Ectodermal cell (in vitro differentiated cells): ENCODE data around the gene VTI1A.

Source experiments
- H3K27ac ChIP-seq: 2 replicates; pipeline ENCODE4 v1.7.0; 2013; ENCODE audit warnings: mild to moderate bottlenecking, low read depth, low read length; ENCODE audit not compliant: insufficient read depth, poor library complexity, severe bottlenecking
- H3K27me3 ChIP-seq: 2 replicates; pipeline ENCODE4 v1.7.0; 2013; ENCODE audit warnings: mild to moderate bottlenecking, low read length; ENCODE audit not compliant: insufficient read depth, control insufficient read depth, poor library complexity, severe bottlenecking
- H3K36me3 ChIP-seq: one replicate; pipeline ENCODE4 v1.7.0; 2013; ENCODE audit warnings: low read length; ENCODE audit not compliant: control insufficient read depth, insufficient read depth
- H3K4me1 ChIP-seq: one replicate; pipeline ENCODE4 v1.7.0; 2013; ENCODE audit warnings: low read length; ENCODE audit not compliant: control insufficient read depth, insufficient read depth
- H3K4me3 ChIP-seq: 2 replicates; pipeline ENCODE4 v1.7.0; 2013; ENCODE audit warnings: low read depth, low read length, control low read depth; ENCODE audit not compliant: insufficient read depth
- H3K9me3 ChIP-seq: 2 replicates; pipeline ENCODE4 v1.7.0; 2013; ENCODE audit warnings: mild to moderate bottlenecking, low read length, moderate library complexity; ENCODE audit not compliant: control insufficient read depth
- WGBS, 2 experiments: methylation state at CpG; one replicate each; pipeline ENCODE4 v1.1.7; 2013; ENCODE audit warnings: missing lambda C conversion rate in 2 of 2; 5-methylcytosine and 5-hydroxymethylcytosine counted together

Gene VTI1A

DNA sequence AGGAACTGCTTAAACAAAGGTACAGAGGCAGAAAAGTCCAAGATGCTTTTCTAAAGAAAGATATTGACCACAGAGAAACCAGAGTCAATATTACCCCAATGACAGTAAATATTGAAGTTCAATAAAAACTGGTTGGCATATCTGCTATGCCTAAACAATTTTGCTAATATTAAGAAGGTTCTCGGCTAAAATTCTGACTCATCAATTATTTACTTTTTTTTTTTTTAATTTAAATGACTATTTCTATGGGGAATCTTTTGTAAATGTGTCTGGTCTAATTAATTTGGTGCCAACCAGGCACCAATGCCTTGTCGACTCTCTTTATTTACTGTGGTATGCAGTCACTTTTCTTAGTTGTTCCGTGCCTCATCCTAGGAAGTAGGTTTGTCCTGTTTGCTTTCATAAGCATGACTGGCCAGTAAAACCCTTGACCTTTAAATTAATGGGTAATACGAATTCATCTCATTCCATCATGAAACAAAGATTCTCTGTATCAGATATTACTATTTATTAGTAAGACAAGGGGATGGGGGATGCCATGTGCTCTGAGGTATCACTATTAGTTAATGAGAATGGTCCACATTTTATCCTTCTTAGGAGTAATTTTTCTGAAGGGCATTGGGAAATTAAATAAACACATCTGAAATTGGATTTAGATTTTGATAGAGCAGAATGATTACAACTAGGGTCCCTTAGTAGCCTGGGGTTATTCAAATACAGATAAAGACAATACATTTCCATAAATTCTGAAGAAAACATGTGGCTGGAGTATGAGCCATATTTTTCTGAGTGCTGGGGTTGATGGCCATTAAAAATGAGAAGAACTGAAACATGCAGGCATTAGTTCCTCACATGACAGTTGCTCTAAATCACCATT lies 154.4 kb downstream of the VTI1A start:
- 93 to 99% methylated on average over 2 to 3 of the region's 4 CpGs for WGBS, 2 experiments
- Histone ChIP-seq H3K36me3 (no peaks in the 10 kb centered on the region), H3K9me3 (no peaks in the 10 kb centered on the region), H3K4me3 (no peak overlapping the region), H3K27ac (no peak overlapping the region), H3K4me1 (no peaks in the 10 kb centered on the region), H3K27me3 (no peaks in the 10 kb centered on the region)

DNA sequence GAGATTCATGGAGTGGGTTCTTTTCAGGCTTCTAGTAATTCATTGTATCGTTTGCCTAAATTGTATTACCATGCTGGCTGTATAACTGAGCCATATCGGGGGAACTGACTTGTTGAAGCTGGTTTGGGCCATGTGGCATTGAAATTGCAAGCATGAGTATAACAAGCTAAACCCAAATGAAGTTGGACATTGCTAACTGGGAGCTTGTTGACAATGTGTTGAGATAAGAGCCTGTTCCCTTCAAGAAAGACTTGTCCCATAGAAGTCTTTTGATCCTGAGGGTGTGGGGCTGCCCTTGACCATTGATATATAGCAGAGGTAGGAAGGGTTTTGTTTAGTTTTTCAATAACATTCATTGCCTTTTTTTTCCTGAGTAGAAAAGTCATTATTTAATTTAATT lies 156.0 kb downstream of the VTI1A start:
- no peak overlapping the region for H3K27ac ChIP-seq
- H3K27me3 ChIP-seq = no peaks in the 10 kb centered on the region
- H3K9me3 ChIP-seq = no peaks in the 10 kb centered on the region
- WGBS, 2 experiments = 95 to 97% methylated on average over 2 of the region's 2 CpGs
- H3K36me3 ChIP-seq = no peaks in the 10 kb centered on the region
- H3K4me1 ChIP-seq = no peaks in the 10 kb centered on the region
- H3K4me3 ChIP-seq = no peak overlapping the region

DNA sequence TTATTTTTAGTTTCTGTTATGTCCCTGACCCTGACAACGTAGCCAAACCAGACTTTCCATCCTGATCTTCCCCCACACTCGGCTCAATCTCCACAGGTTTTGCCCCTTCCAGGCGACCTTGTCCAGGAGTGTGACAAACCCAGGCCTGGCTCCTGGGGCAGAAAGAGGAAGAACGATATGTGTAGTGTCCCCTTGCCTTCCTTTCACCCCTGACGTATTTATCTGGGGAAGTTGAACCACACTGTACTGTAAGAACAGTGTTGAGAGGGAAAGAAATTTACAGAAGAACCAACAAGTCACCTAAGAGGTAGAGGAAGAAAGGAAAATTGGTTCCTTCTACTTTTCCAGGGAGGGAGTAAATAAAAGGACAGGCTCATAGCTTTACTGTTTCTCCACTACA lies 158.0 kb downstream of the VTI1A start:
- H3K9me3 ChIP-seq = no peaks in the 10 kb centered on the region
- WGBS, 2 experiments = 85 to 92% methylated on average over 5 of the region's 5 CpGs
- no peaks in the 10 kb centered on the region for H3K4me1 ChIP-seq
- H3K36me3 ChIP-seq = no peaks in the 10 kb centered on the region
- H3K27ac ChIP-seq = no peak overlapping the region
- H3K4me3 ChIP-seq = no peak overlapping the region
- no peaks in the 10 kb centered on the region for H3K27me3 ChIP-seq

DNA sequence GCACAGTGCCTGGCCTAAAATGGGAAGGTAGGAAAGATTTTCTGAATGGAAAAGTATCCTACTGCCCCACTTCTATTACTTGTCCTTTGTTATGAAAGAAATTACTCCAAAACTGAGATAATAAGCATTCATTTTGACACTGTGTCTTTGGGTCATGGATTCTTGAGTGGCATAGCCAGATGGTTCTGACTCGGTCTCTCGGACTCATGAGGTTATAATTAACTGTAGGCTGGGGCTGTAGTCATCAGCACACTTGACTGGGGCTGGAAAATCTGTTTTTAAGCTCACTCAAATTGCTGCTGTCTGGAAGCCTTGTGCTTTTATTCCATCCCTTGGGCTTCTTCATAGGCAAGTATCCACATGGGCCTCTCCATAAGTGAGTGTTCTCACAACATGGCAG lies 160.5 kb downstream of the VTI1A start:
- no peaks in the 10 kb centered on the region for H3K9me3 ChIP-seq
- no peaks in the 10 kb centered on the region for H3K36me3 ChIP-seq
- 92 to 94% methylated on average over 2 of the region's 2 CpGs for WGBS, 2 experiments
- no peak overlapping the region for H3K27ac ChIP-seq
- H3K27me3 ChIP-seq = no peaks in the 10 kb centered on the region
- H3K4me1 ChIP-seq = no peaks in the 10 kb centered on the region
- no peak overlapping the region for H3K4me3 ChIP-seq

DNA sequence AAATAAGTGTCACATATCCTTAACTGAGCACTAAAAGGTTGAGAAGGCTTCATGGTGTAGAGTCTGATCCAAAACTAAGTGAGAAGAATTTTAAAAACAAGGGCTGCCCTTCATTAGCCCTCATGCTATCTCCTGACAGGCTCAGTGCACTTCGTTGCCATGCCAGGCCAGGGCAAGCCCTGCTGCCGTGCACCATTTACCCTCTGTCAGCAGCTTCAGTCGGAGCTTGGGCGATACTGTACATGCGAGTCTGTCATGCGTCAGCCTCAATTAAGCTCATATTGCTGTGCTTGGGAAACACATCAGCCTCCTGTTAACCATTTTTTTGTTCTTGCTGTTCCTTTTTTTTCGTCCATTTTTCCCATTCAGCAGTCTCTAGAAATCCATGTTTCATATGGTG lies 166.6 kb downstream of the VTI1A start:
- Histone ChIP-seq H3K9me3 (peaks cover 5% of the 10 kb centered on the region), H3K36me3 (no peaks in the 10 kb centered on the region), H3K27me3 (no peaks in the 10 kb centered on the region), H3K4me1 (no peaks in the 10 kb centered on the region), H3K4me3 (no peak overlapping the region), H3K27ac (no peak overlapping the region)
- WGBS, 2 experiments = 94 to 96% methylated on average over 6 to 7 of the region's 7 CpGs

DNA sequence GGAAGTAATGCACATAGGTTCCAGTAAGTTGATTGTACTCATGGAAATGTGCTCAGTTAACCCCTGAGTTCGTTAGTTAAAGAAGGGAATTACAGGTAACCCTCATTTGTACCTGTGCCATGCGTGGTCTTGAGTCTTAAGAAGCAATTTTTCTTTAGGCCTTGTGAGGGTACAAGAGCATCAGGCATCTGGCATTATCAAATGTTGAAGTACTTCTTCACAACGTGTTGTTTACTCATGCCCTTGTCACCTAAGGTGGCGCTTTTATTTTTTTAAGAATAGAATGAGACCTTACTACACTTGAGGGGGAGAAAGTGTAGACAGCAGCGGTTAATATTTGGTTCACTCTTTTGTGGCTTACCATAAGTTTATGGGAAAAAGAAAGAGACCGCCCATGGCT lies 167.1 kb downstream of the VTI1A start:
- no peaks in the 10 kb centered on the region for H3K36me3 ChIP-seq
- H3K27ac ChIP-seq = no peak overlapping the region
- H3K9me3 ChIP-seq = peaks cover 5% of the 10 kb centered on the region
- WGBS, 2 experiments = 90 to 92% methylated on average over 6 of the region's 6 CpGs
- H3K4me1 ChIP-seq = no peaks in the 10 kb centered on the region
- H3K27me3 ChIP-seq = no peaks in the 10 kb centered on the region
- H3K4me3 ChIP-seq = no peak overlapping the region

DNA sequence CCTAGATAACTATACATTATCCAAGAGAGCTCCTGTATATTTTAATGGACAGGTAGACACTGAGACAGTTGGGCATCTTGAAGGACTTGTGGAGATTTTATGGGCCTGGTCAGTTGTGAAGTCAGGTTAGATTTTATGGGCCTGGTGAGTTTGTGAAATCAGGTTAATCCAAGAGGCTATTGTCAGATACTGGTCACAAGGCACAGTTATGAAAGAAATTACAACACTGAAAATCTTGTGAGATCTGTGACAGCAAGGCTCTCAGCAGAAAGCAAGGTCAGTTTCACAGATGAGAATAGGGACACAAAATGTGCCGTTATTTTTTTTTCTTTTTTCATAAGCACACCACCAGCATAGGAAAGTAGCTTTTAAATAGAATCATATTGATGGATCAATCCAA lies 167.6 kb downstream of the VTI1A start:
- 100% methylated on average over 1 of the region's 1 CpG; no CpG with 5 or more reads in 1 of the 2 experiments for WGBS, 2 experiments
- Histone ChIP-seq H3K4me3 (no peak overlapping the region), H3K27me3 (no peaks in the 10 kb centered on the region), H3K27ac (no peak overlapping the region), H3K36me3 (no peaks in the 10 kb centered on the region), H3K4me1 (no peaks in the 10 kb centered on the region), H3K9me3 (peaks cover 5% of the 10 kb centered on the region)

DNA sequence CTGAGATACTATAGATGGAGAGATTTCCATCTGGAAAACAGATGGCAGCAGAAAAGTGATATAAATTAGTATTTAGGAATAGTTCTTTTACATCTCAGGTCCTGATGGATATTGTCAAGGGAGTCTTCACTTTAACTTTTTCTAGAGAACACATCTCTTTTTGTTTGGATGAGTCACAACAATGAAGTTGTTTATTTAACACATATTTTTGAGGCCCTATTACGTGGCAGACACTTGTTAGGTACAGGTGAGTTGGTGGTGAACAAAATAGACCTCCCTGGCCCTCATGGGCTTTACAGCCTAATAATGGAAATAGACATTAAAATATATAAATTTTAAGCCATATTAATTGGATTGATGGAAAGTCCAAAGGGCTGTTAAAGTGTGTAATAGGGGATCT lies 168.3 kb downstream of the VTI1A start:
- no peaks in the 10 kb centered on the region for H3K4me1 ChIP-seq
- H3K4me3 ChIP-seq = no peak overlapping the region
- H3K36me3 ChIP-seq = no peaks in the 10 kb centered on the region
- no CpG with 5 or more reads among the region's 1 CpG for WGBS, 2 experiments
- H3K27ac ChIP-seq = no peak overlapping the region
- H3K27me3 ChIP-seq = no peaks in the 10 kb centered on the region
- H3K9me3 ChIP-seq = peaks cover 5% of the 10 kb centered on the region

DNA sequence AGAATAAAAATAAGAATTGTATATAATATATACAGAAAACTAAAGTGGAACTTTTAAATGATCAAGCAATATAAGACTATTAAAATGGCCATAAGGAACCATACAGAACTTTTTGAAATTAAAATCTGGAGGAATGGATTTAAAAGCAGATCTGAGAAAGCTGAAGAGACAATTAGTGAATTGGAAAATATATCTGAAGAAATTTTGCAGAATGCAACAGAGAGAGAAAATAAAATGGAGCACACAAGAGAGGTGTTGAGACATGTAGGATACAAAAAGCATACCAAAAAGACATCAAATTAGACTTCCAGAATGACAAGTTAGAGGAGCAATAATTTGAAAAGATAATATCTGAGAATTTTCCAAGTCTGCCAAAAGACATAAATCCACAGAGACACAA lies 169.6 kb downstream of the VTI1A start:
- Histone ChIP-seq H3K27ac (no peak overlapping the region), H3K9me3 (peaks cover 5% of the 10 kb centered on the region), H3K4me1 (no peaks in the 10 kb centered on the region), H3K27me3 (no peaks in the 10 kb centered on the region), H3K4me3 (no peak overlapping the region), H3K36me3 (no peaks in the 10 kb centered on the region)

DNA sequence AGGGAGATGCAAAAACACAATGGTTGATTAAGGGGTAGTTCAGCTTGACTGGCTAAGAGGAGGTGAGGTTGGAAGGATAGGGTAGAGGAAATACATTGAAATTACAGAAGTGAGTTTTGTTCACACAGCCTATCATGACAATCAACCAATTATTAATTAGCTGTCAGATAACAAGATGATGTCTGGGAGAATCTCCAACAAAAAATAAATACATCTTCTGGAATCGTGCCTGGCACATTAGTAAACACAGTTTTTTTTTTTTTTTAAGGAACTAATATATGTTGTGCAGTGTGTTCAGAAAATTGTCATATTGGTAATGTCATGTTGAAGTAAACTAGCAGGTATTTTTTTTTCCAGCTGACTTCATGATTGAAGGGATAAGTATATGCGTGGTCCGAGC lies 171.8 kb downstream of the VTI1A start:
- Histone ChIP-seq H3K36me3 (no peaks in the 10 kb centered on the region), H3K4me1 (no peaks in the 10 kb centered on the region), H3K27me3 (no peaks in the 10 kb centered on the region), H3K4me3 (no peak overlapping the region), H3K9me3 (peaks cover 5% of the 10 kb centered on the region), H3K27ac (no peak overlapping the region)
- WGBS, 2 experiments = 93 to 97% methylated on average over 3 of the region's 3 CpGs
